HEK293T (cell line): Measurements from ENCODE around the gene SUN2.

Experiments
- ARNT ChIP-seq: fragments of 450-650 bp; IDR thresholded peaks from 2 replicates; pipeline ENCODE4 v1.6.1; 2017; ENCODE audit warnings: mild to moderate bottlenecking
- BHLHE40 ChIP-seq: fragments of 450-650 bp; IDR thresholded peaks from 2 replicates; pipeline ENCODE4 v1.6.1; 2016; ENCODE audit warnings: mild to moderate bottlenecking, moderate library complexity, borderline replicate concordance
- CTBP1 ChIP-seq: fragments of 450-650 bp; IDR thresholded peaks from 2 replicates; pipeline ENCODE4 v1.6.1; 2016; ENCODE audit warnings: borderline replicate concordance
- ELF4 ChIP-seq: fragments of 450-650 bp; IDR thresholded peaks from 2 replicates; pipeline ENCODE4 v1.6.1; 2017; ENCODE audit warnings: antibody characterized with exemption
- FOXK2 ChIP-seq: fragments of 450-650 bp; IDR thresholded peaks from 2 replicates; pipeline ENCODE4 v1.6.1; 2016; ENCODE audit warnings: mild to moderate bottlenecking
- FOXM1 ChIP-seq: fragments of 450-650 bp; IDR thresholded peaks from 2 replicates; pipeline ENCODE4 v1.6.1; 2017; ENCODE audit warnings: mild to moderate bottlenecking, borderline replicate concordance
- HDGF ChIP-seq: fragments of 450-650 bp; IDR thresholded peaks from 2 replicates; pipeline ENCODE4 v1.6.1; 2017; ENCODE audit warnings: antibody characterized with exemption, borderline replicate concordance
- L3MBTL2 ChIP-seq: fragments of 450-650 bp; conservative IDR thresholded peaks from 2 replicates; pipeline ENCODE4 v1.6.1; 2016; ENCODE audit warnings: mild to moderate bottlenecking
- LEF1 ChIP-seq: fragments of 450-650 bp; IDR thresholded peaks from 2 replicates; pipeline ENCODE4 v1.6.1; 2017; ENCODE audit warnings: mild to moderate bottlenecking, borderline replicate concordance
- SP1 ChIP-seq: fragments of 450-650 bp; IDR thresholded peaks from 2 replicates; pipeline ENCODE4 v1.6.1; 2017
- SUZ12 ChIP-seq: fragments of 450-650 bp; IDR thresholded peaks from 2 replicates; pipeline ENCODE4 v1.6.1; 2016; ENCODE audit warnings: mild to moderate bottlenecking
- TARDBP ChIP-seq: fragments of 450-650 bp; IDR thresholded peaks from 2 replicates; pipeline ENCODE4 v1.6.1; 2016

- TF ChIP-seq SP1 (no peak), SUZ12 (no peak), HDGF (no peak), FOXM1 (no peak), LEF1 (no peak), L3MBTL2 (no peak), FOXK2 (no peak), BHLHE40 (no peak), CTBP1 (no peak), ELF4 (no peak), ARNT (no peak), TARDBP (no peak)
Observed at GRCh38 chr22:38710351-38710750, 45.4 kb downstream of the SUN2 start.
